Measurements from ENCODE around the gene PXDN. TPM values are rescaled to one million over a fixed set of nuclear protein-coding genes. Genes with fewer than 3 reads are reported as not detected.

The PXDN gene
- total and polyA plus RNA-seq, 2 of the 4 experiments (the other 2 are of a cell fraction): 153 to 332 TPM

- no peak for TF ChIP-seq RAD21 (IDR thresholded peaks at IDR 0.05; ENCODE audit: low read length)
Observed at GRCh38 chr2:1681323-1682180, 62.8 kb downstream of the PXDN start (continued).

GRCh38 chr2:1681017-1681318 lies 63.3 kb downstream of the PXDN start:
- peaks cover 28 to 81% of the 10 kb centered on the region in 2 experiments; a peak in 3 of 4 replicates for H3K79me1 ChIP-seq (ENCODE audit: low read depth in 1 of 2, low read length in 2 of 2)
- in situ Hi-C loops (cut with MboI; ENCODE audit: low sequenced_read_pairs) (no loop called here), dilution Hi-C loops (cut with HindIII; ENCODE audit: low sequenced_read_pairs, unreplicated experiment) (no loop called here), intact Hi-C loops (cut with micrococcal nuclease) (no loop called here)
- peak overlapping the region; percentile 21 for H2AFZ ChIP-seq (replicated peaks; ENCODE audit: low read length, poor library complexity)
- H3K4ac ChIP-seq (ENCODE audit: low read depth, low read length): no peak overlapping the region
- no peaks in the 10 kb centered on the region for H3K9me3 ChIP-seq (ENCODE audit: control insufficient read depth, insufficient read depth, low read length)
- WGBS, 2 experiments (ENCODE audit: extremely low coverage in 2 of 2, insufficient read length in 1 of 2): 90% methylated on average over 2 of the region's 3 CpGs; no CpG with 5 or more reads in 1 of the 2 experiments
- H3K9me1 ChIP-seq (ENCODE audit: insufficient read depth, low read length): peaks cover 14% of the 10 kb centered on the region
- peak overlapping the region; percentile 42 for H2AK9ac ChIP-seq (replicated peaks; ENCODE audit: low read depth, low read length, poor library complexity)
- ChIA-PET POLR2A (ENCODE audit: unreplicated experiment) (no interaction called here), CTCF (no interaction called here)
- no peak overlapping the region for H2BK5ac ChIP-seq (ENCODE audit: low read depth, low read length, poor library complexity, severe bottlenecking)
- no peak overlapping the region for H4K5ac ChIP-seq (ENCODE audit: low read depth, low read length)
- H3K56ac ChIP-seq (ENCODE audit: extremely low read depth, insufficient read depth, low read length): no peak overlapping the region
- H4K8ac ChIP-seq (ENCODE audit: low read depth in 2 of 2, low read length in 2 of 2): no peak overlapping the region
- H3K36me3 ChIP-seq (ENCODE audit: control insufficient read depth, insufficient read depth, low read length): peaks cover 79% of the 10 kb centered on the region
- no peak overlapping the region for H3K4me2 ChIP-seq (ENCODE audit: low read depth, low read length)
- H3K27ac ChIP-seq (ENCODE audit: insufficient read depth, low read length): no peak overlapping the region
- no peak overlapping the region for H3K9ac ChIP-seq (ENCODE audit: low read depth, low read length)
- ATAC-seq (ENCODE audit: low read depth) (no peak), DNase-seq (no peak)
- peaks cover 12% of the 10 kb centered on the region for H3K4me1 ChIP-seq (ENCODE audit: control insufficient read depth, insufficient read depth, low read length)
- H3K14ac ChIP-seq (replicated peaks; ENCODE audit: low read depth, low read length): no peak overlapping the region
- no peak overlapping the region for H3K4me3 ChIP-seq (ENCODE audit: insufficient read depth, low read depth, low read length)
- peaks cover 14% of the 10 kb centered on the region for H4K20me1 ChIP-seq (ENCODE audit: insufficient read depth, low read length)
- no TSS peak for BruUV-seq (replicated peaks)
- H3K18ac ChIP-seq (ENCODE audit: low read depth, low read length): no peak overlapping the region
- no peak overlapping the region for H3K23ac ChIP-seq (ENCODE audit: low read depth, low read length)
- no peak overlapping the region for H2BK20ac ChIP-seq (ENCODE audit: low read depth, low read length)
- H3K27me3 ChIP-seq (ENCODE audit: control insufficient read depth, insufficient read depth, low read length): no peaks in the 10 kb centered on the region
- H4K91ac ChIP-seq (ENCODE audit: insufficient read depth, low read depth, low read length): no peak overlapping the region
- H2AK5ac ChIP-seq (ENCODE audit: low read depth, low read length): no peak overlapping the region
- no peak overlapping the region for H2BK120ac ChIP-seq (ENCODE audit: low read depth, low read length)
- no peak overlapping the region for H2BK15ac ChIP-seq (ENCODE audit: low read depth, low read length)
- TF ChIP-seq POLR2A (IDR thresholded peaks at IDR 0.05; ENCODE audit: low read depth, low read length): no peak
- no peak for TF ChIP-seq RAD21 (IDR thresholded peaks at IDR 0.05; ENCODE audit: low read length)
- TF ChIP-seq MXI1 (IDR thresholded peaks at IDR 0.05; ENCODE audit: borderline replicate concordance, low read depth, low read length): no peak
- TF ChIP-seq CHD1 (IDR thresholded peaks at IDR 0.05; ENCODE audit: low read depth, low read length): no peak
- no peak for TF ChIP-seq USF2 (IDR thresholded peaks at IDR 0.05; ENCODE audit: low read depth, low read length)
- TF ChIP-seq CEBPB (IDR thresholded peaks at IDR 0.05; ENCODE audit: low read depth, low read length): no peak
- TF ChIP-seq BHLHE40 (IDR thresholded peaks at IDR 0.05; ENCODE audit: low read depth, low read length): no peak
- TF ChIP-seq ELK1 (IDR thresholded peaks at IDR 0.05; ENCODE audit: borderline replicate concordance, low read depth, low read length): no peak
- no peak for TF ChIP-seq SMC3 (IDR thresholded peaks at IDR 0.05; ENCODE audit: low read depth, low read length)
- TF ChIP-seq FOS (IDR thresholded peaks at IDR 0.05; ENCODE audit: low read depth, low read length): no peak
- no peak for TF ChIP-seq CTCF (conservative IDR thresholded peaks at IDR 0.05; ENCODE audit: low read depth, low read length)
- TF ChIP-seq MAFK (IDR thresholded peaks at IDR 0.05; ENCODE audit: low read depth, low read length): no peak
- no peak for TF ChIP-seq RCOR1 (IDR thresholded peaks at IDR 0.05; ENCODE audit: insufficient replicate concordance, low read length)
- no peak for TF ChIP-seq NFE2L2 (IDR thresholded peaks at IDR 0.05; ENCODE audit: low read depth, low read length)
